Activated CD8-positive, alpha-beta memory T cell treated with anti-CD3 and anti-CD28 coated beads, Interleukin-2, amount 50 U/mL, for 24 hours (primary cell): ENCODE data around the gene PPFIBP1.
"Not testable (repeated sequence)": the region's sequence is repeated elsewhere in the genome, so short reads cannot be mapped to it uniquely, and the experiment has no call there.

Source experiments
- DNase-seq: peaks from one replicate; pipeline ENCODE4 v3.0.0-alpha.2; 2020; ENCODE audit errors: extremely low read depth

PPFIBP1 gene

GRCh38 chr12:27591698-27592097 lies 67.7 kb downstream of the PPFIBP1 start:
- not testable (repeated sequence) for DNase-seq

DNA sequence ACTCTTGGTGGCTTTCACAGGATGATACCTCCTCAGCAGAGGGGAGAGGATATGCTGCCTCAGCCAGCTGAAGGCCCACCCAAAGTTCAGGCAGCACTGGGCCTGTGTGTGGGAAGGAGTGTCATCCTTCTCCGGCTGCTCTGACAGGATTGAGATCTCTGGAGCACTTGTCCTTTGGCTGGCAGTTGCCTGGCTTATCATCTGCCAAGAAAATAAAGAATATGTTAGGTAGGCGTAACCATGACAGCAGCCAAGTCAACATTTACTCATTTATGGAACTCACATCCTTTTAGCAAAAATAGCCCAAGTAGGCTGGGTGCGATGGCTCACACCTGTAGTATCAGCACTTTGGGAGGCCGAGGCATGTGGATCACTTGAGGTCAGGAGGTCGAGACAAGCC lies 68.5 kb downstream of the PPFIBP1 start:
- DNase-seq, result no peak

DNA sequence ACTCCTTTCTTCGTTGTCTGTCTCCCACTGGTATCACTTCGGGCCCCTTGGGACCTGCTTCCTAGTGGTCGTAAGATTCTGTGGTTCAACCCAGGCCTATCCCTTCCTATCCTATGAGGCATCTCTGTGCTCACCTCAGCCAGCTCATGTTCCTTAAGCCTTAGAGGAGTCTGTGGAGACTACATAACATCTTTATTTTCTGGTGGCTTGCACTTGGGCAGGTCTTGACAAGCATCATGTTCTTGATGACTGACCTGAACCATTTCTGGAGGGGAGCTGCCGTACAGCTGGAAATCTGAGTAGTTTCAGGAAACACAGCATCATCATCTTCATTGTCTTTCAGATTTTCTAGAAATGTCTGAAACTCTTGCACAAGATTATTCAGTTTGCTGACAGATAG lies 69.3 kb downstream of the PPFIBP1 start:
- DNase-seq, result no peak

DNA sequence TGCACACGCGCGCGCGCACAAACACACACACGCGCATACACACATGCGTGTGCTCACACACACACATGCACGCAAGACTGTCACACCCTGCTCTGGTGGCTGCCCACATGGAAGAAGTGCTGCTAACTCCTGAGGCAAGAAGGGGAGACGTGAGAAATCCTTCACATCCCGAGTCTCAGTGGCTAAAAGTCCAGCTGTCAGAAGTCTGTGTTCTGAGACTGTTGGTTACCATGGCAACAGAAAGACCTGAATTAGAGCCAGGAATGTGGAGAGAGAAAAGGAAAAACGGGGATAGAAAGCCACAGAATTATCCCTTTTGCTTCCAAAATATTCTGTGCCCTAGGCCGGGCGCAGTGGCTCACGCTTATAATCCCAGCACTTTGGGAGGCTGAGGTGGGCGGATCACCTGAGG lies 71.2 kb downstream of the PPFIBP1 start:
- no peak for DNase-seq

DNA sequence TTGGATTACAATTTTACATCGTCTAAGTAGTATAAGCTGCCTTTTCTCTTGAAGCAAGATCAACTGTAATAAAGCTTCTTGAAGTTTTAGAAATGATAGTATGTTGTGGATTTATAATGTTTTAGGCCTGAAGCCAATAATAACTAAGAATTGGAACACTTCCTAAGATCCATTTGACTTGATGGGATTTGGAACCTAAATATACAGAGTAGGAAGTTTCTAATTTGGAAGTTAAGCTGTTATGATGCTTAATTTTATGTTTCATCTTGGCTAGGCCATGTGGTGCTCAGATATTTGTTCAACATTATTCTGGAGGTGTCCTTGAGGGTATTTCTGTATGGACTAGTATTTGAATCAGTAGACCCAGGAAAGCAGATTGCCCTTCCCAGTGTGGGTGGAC lies 74.9 kb downstream of the PPFIBP1 start:
- DNase-seq, result not testable (repeated sequence)

- not testable (repeated sequence) for DNase-seq
Observed at GRCh38 chr12:27601056-27601828, 77.2 kb downstream of the PPFIBP1 start.

DNA sequence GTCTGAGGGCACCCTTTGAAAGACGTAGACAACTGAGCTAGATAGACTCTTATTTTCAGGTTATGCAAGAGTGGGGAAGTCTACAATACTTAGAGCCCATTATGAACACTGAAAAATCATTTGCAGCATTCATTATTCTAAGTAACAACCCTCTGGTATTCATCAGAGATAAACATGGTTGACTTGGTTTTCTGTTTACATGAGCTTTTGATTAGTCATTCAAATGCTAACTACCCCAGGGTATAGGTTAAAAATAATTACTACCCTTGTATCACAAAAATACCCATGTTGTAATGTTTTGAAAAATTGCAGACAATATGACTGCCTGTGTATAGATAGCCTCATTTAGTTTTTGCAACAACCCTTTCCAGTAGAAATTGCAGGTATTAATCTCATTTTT lies 78.5 kb downstream of the PPFIBP1 start:
- DNase-seq, result no peak

- DNase-seq, result no peak
Observed at GRCh38 chr12:27604431-27604830, 80.4 kb downstream of the PPFIBP1 start.

GRCh38 chr12:27606986-27607385 lies 83.0 kb downstream of the PPFIBP1 start:
- DNase-seq, result no peak

- no peak for DNase-seq
Observed at GRCh38 chr12:27607591-27607990, 83.6 kb downstream of the PPFIBP1 start.

DNA sequence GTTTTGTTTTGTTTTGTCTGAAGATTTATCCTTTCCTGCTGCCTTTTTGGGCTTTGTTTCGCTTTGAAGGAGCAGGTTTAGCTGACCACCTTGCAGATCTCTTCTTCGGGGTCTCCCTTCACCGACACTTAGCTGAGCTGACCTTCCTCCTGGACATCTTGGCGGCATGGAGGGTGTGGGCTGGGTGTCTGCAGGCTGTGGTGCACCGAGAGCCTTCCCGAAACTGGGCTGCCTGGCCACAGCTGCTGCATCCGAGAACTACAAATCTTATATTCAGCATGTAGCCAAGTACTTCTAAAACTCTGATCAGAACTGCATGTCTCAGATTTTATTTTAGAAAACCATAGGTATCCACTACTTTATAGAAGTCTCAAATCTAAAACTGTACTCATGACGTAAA lies 84.9 kb downstream of the PPFIBP1 start:
- no peak for DNase-seq

DNA sequence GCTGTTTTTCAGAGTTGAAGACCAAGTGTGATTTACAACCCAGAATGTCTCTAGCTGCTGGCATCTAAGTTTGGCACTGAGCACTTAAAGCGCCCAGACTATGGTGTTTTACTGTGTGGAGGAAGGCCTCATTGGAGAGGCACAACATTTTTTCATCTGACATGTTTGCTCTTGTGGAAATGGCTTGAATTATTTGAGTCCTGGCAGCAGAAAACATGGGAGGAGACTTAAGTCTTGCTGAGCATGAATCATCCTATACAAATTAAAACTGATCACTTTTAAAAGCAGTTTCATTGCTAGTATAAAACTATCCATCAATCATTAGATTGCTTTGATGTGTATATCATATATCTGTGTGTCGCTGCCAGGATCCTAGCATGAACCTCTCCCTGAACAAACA lies 86.4 kb downstream of the PPFIBP1 start:
- no peak for DNase-seq

DNA sequence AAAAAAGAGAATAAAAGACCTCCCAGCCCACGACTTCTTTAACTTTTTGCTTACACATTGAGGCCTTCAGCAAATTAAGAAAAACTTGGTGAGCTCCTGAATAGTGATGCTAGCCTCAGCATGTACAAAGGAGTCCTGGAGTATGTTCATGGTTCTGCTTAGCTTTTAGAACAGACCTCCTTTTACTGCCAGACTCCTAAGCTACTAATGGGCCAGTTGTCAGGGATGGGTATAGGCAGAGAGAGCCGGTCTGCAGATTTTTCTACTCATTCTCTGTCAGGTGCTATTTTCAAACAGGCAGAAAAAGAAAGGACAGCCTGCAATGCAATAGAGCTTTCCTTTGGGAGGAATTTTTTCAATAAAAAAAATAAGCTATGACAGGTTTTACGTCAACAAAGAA lies 90.4 kb downstream of the PPFIBP1 start:
- no peak for DNase-seq

DNA sequence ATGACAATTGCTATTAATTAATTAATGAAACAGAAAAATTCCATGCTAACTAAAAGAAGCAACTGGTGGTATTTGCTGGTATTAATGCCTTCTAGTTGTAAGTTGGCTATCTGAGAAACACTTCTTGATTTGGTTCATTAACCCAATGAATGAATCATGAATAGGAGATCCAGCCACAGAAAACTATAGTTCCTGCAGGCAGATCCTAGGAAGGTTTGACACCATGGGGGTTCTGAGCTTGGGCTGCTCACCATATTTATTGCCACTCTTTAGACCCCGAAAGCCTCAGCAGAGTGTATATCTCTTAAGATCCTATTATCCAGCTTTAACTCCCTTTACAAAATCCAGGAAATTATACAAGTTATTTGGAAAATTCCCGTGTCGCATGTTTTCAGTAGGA lies 90.9 kb downstream of the PPFIBP1 start:
- no peak for DNase-seq

GRCh38 chr12:27615331-27615891 lies 91.4 kb downstream of the PPFIBP1 start:
- no peak for DNase-seq

- DNase-seq, result no peak
Observed at GRCh38 chr12:27616356-27617142, 92.5 kb downstream of the PPFIBP1 start.

GRCh38 chr12:27618836-27619235 lies 94.8 kb downstream of the PPFIBP1 start:
- DNase-seq, result no peak

GRCh38 chr12:27619308-27619707 lies 95.3 kb downstream of the PPFIBP1 start:
- no peak for DNase-seq

- DNase-seq, result no peak
Observed at GRCh38 chr12:27620121-27620520, 96.1 kb downstream of the PPFIBP1 start.

- no peak for DNase-seq
Observed at GRCh38 chr12:27622436-27623195, 98.6 kb downstream of the PPFIBP1 start.

DNA sequence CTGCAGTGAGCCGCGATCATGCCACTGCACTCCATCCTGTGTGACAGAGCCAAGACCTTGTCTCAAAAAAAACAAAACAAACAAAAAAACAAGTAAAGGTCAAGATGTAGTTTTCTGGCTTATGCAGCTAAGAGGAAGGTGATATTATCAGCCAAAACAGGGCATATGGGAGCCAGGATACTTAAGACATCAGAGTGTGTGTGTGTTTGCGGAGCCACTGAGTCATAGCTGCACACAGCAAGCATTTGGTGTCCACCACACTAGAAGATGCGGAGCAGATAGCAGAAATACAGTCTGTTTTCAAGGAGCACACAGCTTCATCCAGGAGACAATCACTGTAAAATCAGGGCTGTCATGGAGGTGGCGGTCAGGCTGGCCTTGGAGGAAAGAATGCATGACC lies 99.6 kb downstream of the PPFIBP1 start:
- DNase-seq, result no peak

GRCh38 chr12:27624586-27624985 lies 100.6 kb downstream of the PPFIBP1 start:
- DNase-seq, result no peak
